HG03342 (cell line): ENCODE data around the gene ZFPM1.

Source experiments
- ATAC-seq: cut with Tn5 transposase; IDR thresholded peaks from one replicate; pipeline ENCODE4 v1.9.1; 2021; ENCODE audit warnings: mild to moderate bottlenecking, moderate library complexity; ENCODE audit not compliant: unreplicated experiment

ZFPM1 gene

GRCh38 chr16:88536510-88536909 lies 83.4 kb downstream of the ZFPM1 start:
- no peak for ATAC-seq

DNA sequence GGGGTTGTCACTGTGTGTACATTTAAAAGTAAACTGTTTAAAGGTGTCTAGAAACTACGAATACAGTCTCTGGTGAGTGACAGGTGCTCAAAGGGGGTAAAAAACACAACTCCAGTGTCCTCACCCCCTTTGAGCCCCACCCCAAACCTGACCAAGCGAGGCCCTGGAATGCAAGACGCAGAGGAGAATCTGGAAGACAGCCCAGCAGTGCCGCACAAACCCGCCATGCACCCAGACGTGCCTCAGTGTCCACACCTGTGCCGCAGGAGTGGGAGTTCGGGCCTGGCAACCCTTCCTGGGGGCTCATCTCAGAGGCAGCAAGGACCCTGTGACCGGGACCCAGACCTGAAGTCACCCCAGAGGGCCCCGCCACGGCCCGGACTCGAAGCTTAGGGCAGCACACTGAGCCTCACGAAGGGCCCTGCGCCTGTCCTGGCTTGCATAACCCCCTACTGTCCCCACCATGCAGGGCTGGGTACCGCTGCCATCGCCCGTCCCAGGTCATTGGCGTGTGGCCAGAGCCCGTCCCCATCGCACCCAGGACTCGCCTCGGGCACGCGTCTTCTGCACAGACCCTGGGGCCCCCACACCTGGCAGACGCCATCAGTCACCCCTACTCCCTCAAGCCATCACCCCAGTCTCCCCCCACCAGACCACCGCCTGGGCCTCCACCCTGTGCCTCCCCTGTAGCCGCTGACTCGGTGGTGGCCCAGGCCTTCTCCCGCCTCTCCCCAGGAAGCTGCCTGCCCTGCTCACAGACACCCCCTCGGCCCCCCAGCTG lies 84.1 kb downstream of the ZFPM1 start:
- ATAC-seq = no peak

GRCh38 chr16:88537859-88538258 lies 84.8 kb downstream of the ZFPM1 start:
- no peak for ATAC-seq

DNA sequence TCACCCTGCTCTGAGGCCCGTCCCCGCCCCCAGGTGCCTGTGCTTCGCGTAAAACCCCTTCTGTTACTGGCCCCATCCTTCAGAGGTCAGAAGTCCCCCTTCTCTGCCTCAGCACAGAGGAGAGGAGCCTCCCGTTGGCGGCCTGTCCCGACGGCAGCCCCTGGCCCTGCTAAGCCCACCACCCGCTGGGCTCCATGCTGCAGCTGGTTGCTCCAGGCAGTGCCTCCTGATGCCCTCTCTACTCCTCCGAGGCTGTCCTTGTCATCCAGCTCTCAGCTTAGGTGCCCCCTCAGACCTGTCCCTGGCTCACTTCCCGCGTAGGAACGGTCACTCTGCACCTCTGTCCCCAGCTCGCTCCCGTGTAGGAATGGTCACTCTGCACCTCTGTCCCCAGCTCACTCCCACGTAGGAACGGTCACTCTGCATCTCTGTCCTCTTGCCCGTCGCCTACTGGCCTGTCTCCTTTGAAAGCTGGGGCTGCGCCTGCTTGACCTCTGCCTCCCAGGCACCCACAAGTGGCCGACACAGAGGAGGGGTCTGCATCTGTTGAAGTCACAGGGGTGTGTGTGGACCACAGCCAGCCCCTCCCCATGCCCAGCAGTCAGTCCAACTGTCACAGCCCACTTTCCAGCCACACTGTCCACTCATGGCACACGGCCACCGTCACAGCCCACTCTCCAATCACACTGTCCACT lies 85.4 kb downstream of the ZFPM1 start:
- no peak for ATAC-seq

- ATAC-seq = no peak
Measured at GRCh38 chr16:88539261-88539651, 86.2 kb downstream of the ZFPM1 start.

DNA sequence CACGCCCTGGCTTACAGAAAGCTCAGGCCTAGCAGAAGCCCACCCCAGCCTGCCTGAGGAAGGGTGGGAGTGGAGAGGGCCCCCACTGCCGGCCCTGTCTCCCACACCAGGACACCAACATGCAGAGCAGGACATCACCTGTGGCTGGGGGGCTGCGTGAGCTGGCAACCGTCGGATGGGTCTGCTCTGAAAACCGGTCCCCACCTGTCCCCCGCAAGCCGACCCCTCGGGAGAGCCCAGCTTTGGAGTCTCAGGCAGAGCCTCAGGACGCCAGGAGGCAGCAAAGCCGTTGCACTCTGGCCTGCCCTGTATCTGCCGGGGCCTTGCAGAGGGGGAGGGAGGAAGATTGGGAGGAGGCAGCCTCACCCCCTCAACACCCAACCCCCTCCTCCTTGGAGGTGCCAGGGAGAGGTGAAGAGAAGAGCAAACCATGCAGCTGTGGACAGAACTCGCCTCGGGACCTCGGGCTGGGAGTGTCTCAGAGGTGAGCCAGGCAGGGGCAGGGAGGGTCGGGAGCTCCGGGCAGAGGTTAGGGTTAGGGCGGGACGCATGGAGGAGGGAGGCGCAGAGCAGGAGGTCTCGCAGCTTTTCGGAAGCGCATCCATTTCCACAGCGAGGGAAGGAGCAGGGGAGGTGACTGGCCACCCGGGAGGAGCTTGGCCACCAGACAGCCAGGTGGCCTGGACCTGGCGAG lies 86.7 kb downstream of the ZFPM1 start:
- ATAC-seq = no peak

DNA sequence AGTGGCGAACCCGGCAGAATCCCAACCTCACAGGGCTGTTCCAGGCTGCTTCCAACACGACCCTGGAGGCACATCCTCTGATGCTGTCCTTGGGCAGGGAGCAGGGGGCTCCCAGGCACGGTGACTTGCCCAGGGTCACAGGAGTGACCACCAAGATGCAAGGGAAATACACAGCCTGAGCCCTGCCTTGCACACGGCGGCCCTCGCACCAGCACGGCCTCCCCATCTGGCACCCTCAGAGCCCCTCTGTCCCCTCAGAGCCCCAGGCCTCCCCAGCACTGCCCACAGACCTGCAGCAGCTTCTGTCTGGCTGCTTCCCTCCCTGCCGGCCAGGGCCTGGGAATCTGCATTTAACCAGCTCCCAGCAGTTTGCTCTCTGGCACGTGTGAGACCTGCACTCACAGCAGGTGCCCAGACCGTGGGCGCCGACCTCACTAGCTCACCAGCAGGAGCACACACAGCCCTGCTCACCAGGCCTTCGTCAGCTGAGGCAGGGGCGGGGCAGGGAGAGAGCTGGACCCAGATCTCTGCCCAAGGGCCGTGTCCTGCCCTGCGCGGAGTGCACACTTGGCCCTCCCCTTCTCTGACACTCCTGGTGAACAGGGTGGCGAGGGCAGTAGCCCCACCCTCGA lies 87.4 kb downstream of the ZFPM1 start:
- ATAC-seq = no peak

DNA sequence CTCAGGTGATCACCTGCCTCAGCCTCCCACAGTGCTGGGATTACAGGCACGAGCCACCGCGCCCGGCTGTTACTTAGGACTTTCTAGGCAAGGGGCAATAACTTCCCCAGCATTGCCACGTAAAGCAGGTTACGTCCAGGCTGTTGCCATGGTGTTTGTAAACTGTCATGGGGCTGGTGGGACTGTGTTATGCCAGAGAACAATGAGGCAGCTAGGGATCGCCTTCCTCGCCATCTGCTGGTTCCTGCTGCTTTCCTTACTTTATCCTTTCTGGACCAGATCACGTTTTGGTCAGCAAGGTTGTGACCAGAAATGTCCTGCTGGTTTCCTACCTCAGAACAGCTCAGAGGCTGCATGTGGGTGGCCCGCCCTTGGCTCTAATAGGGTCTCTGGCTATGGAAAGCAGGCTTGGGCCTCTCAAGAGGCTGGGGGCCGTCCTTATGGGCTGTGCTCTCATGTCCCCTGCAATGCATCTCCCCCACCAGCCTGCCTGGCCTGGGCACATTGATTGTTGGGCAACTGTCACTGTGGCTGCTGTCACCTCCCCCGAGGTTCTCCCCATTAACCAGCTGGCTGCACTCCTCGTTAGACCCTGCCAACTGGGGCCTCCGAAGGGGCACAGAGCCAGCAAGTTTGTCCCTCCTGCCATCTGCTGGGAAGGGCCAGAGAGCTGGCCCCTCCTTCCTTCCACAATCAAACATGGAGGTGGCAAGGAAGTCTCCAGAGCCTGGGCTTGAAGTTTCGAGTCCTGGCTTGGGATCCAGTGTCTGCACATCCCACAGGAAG lies 88.9 kb downstream of the ZFPM1 start:
- ATAC-seq = no peak

DNA sequence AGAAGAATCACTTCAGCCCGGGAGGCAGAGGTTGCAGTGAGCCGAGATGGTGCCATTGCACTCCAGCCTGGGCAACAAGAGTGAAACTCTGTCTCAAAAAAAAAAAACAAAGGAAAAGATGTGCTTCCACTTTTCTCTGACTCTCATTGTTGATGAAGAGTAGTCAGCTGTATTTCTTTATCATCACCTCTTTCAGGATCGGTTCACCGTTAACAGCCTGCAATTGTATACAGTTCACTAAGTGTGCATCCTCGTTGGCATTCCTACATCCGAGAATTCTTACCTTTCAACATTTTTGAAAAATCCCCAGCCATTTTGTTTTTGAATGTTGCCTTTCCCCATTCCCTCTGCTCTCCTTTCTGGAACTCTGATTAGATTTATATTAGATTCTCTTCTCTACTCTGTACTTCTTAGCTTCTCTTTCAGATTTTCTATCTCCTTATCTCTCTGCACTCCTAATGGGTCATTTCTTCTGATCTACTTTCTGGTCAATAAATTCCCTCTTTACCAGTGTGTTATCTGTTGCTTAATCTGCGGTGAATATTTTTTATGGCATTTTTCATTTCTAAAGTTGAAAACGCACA lies 90.2 kb downstream of the ZFPM1 start:
- ATAC-seq = no peak

- no peak for ATAC-seq
Measured at GRCh38 chr16:88545781-88546180, 92.7 kb downstream of the ZFPM1 start.

DNA sequence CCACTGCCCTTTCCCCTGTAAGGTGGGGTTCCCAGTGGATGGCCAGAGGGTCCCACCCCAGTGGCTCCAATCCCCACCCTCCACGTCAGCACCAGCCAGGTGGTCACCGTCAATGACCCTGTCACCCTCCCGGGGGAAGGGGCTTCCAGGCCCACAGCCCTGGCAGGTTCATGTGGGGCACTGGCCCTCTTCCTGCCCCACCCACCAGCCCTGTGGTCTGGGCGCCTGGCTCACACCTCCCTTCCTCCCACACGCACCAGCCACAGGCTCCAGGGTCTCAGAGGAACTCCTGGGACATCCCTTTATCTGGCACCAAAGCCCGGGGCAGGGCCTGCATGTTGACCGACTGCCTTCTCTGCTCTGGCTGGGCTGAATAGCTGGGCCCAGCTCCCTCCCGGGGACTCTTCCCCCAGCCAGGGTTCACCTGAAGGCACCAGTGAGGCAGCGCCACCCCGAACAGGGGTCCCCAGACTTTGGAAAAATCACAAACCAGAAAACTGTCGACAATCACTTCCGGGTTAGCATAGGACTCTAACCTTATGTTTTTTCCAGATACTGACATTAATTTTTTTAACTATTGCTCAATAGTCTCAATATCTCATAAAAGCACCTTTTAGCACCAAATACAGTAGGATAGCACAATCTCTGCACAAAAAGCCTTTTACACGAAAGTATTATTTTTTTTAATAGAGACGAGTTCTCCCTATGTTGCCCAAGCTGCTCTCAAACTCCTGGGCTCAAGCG lies 95.2 kb downstream of the ZFPM1 start:
- ATAC-seq = no peak

- no peak for ATAC-seq
Measured at GRCh38 chr16:88548985-88549384, 95.9 kb downstream of the ZFPM1 start.

GRCh38 chr16:88549671-88550245 lies 96.7 kb downstream of the ZFPM1 start:
- ATAC-seq = no peak

GRCh38 chr16:88550246-88550661 lies 97.2 kb downstream of the ZFPM1 start:
- ATAC-seq = no peak

GRCh38 chr16:88552166-88552565 lies 99.1 kb downstream of the ZFPM1 start:
- no peak for ATAC-seq

DNA sequence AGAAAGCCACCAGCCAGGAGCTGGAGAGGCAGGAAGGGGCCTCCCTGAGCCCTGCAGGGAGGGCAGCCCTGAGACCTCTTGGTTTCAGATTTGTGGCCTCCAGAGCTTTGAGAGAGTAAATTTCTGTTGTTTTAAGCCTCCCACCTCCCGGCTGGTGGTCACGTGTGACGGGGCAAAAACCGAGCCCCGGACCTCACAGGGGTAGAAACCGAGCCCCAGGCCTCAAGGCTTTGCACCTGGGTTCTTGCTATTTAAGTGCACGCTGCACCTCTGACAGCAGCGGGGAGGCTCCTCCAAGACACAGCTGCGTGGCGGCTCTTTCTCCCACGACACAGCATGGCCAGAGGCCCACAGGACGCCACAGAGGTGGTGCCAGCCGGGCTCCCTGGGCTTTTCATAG lies 99.7 kb downstream of the ZFPM1 start:
- no peak for ATAC-seq

GRCh38 chr16:88553739-88554138 lies 100.7 kb downstream of the ZFPM1 start:
- no peak for ATAC-seq

DNA sequence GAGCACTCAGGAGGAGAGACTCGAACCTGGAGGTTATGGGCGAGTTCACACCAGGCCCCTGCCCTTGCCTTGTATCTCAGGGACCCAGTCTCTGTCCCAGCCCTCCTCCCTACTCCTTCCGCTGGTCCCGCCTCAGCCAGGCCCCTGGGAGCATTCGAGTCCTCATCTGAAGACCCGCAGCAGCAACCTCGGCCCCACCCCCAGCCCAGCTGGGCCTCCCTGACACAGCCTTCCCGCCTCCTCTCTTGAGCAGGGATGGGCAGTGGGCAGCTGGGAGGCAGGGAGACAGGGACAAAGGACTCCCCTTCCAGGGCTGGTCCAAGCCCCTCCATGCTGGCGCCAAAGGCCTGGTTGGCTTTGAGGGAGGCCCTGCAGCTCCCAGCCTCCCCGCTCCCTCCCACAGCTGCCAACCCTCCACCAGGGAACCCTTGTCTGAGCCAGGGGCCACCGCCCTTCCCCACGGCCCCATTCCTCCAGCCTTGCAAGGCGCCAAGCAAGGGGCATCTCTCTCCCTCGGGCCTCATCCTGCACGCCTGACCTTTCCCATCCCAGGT lies 101.7 kb downstream of the ZFPM1 start:
- no peak for ATAC-seq
